Heart right ventricle (tissue), 16 donors: ENCODE measurements around the gene OR6B1. TPM values are rescaled to one million over a fixed set of nuclear protein-coding genes. Genes with fewer than 3 reads are reported as not detected.
"Not testable (repeated sequence)": the region's sequence is repeated elsewhere in the genome, so short reads cannot be mapped to it uniquely, and the experiment has no call there.

Experiments
- ATAC-seq, 8 donors: fragments of 200-7000 bp; cut with Tn5 transposase; one replicate each; pipeline ENCODE4 v1.9.1; 2020; ENCODE audit warnings: mild to moderate bottlenecking in 8 of 8, moderate library complexity in 8 of 8, moderate number of reproducible peaks in 1 of 8
- DNase-seq, 2 donors: peaks; one replicate each; pipeline ENCODE4 v3.0.0-alpha.2; 2020
- H3K27ac ChIP-seq, 10 donors: fragments of 200-600 bp; sonication (generic) in 2 of 10; one replicate each; pipeline versions ENCODE4 v1.5.0 to v1.8.0; 2020 to 2022; ENCODE audit warnings: mild to moderate bottlenecking in 3 of 10
- H3K27me3 ChIP-seq, 7 donors: fragments of 200-600 bp; one replicate each; pipeline ENCODE4 v1.8.0; 2021 to 2022; ENCODE audit warnings: mild to moderate bottlenecking in 2 of 7
- H3K36me3 ChIP-seq, 9 donors: fragments of 200-600 bp; sonication (generic) in 1 of 9; one replicate each; pipeline versions ENCODE4 v1.5.0 to v1.8.0; 2020 to 2022; ENCODE audit warnings: mild to moderate bottlenecking in 2 of 9
- H3K4me1 ChIP-seq, 9 donors: fragments of 200-600 bp; sonication (generic) in 1 of 9; one replicate each; pipeline versions ENCODE4 v1.5.0 to v1.8.0; 2020 to 2022; ENCODE audit warnings: mild to moderate bottlenecking in 4 of 9
- H3K4me3 ChIP-seq, 10 donors: fragments of 200-600 bp; sonication (generic) in 2 of 10; one replicate each; pipeline versions ENCODE4 v1.5.0 to v1.8.0; 2020 to 2022; ENCODE audit warnings: mild to moderate bottlenecking in 7 of 10, moderate library complexity in 2 of 10
- H3K9me3 ChIP-seq, 11 donors: fragments of 200-600 bp in 10 of 11; sonication (generic) in 2 of 11; one replicate each; pipeline versions ENCODE4 v1.5.0 to v1.8.0; 2013 to 2022; ENCODE audit warnings: mild to moderate bottlenecking in 2 of 11, control low read depth in 1 of 11, moderate library complexity in 1 of 11
- CTCF ChIP-seq, 9 donors: fragments of 200-600 bp; sonication (generic) in 2 of 9; IDR thresholded peaks; one replicate each; pipeline versions ENCODE4 v1.5.0 to v1.8.0; 2021 to 2022; ENCODE audit warnings: antibody characterized with exemption in 9 of 9, mild to moderate bottlenecking in 5 of 9, moderate library complexity in 1 of 9
- WGBS, 2 donors: extraction: QIAGEN DNeasy Blood & Tissue Kit; methylation state at CpG; one replicate each; pipeline ENCODE4 v1.1.7; 2013; ENCODE audit warnings: inconsistent platforms in 1 of 2; 5-methylcytosine and 5-hydroxymethylcytosine counted together
- intact Hi-C, 10 donors: fragments of 100-400 bp; cut with DNase I; formaldehyde crosslinking; loops; one replicate each; pipeline versions ENCODE4 v1.11.1 to v1.14.2; 2022
- polyA plus RNA-seq, 2 donors: library from polyadenylated mRNA; stranded (reverse); fragments of 200-250 nt; gene quantifications; one replicate each; pipeline ENCODE4 v1.2.3, GENCODE V29; 2013
- total RNA-seq, 10 donors: library from RNA; stranded (reverse); fragmentation: NEBNext Ultra II Directional in 3 of 10; extraction: Animal tissue kit (Norgen Biotek cat#: 25700) in 3 of 10; gene quantifications; one replicate each; pipeline versions ENCODE4 v1.2.1 to v1.2.4, GENCODE V29; 2021 to 2023
- donor health status: Arrhythmogenic right ventricular cardiomyopathy.
- donor health status: ischemic (EF 13 %, LVEDD 7.1; RV severe dilation, severe dysfunction).
- donor health status: healthy with polysubstance abuse.
- donor health status: DM: no; HTN: yes; CAD: no.
- donor health status: DM: no; HTN: no; CAD: no.
- donor health status: ischemic (EF 25% LVEDD 6.9; RV normal size, moderate dysfunction).
- donor health status: ischemic (EF 25% LVEDD 5.7; RV mildly dilated, moderate dysfunction).
- donor health status: healthy.
- donor health status: DM: yes; HTN: yes; CAD: no.
- donor health status: Ischemic cardiomyopathy.
- donor health status: ischemic (EF 35%, LVEDD 5.7; RV mildly dilated, moderate dysfunction).
- donor health status: nonischemic (EF 11% LVEDD 7.7; RV severe dilation, severe dysfunction).
- donor health status: DM: yes; HTN: yes; CAD: no.
- donor health status: PGD.
- donor health status: ischemic (EF 29% LVEDD 5.4; RV normal size, mild dysfunction).
- donor health status: nonischemic (EF 23%, LVEDD 6.1; RV moderate dilation, normal function).

The OR6B1 gene
- total and polyA plus RNA-seq, 12 donors, result not detected

DNA sequence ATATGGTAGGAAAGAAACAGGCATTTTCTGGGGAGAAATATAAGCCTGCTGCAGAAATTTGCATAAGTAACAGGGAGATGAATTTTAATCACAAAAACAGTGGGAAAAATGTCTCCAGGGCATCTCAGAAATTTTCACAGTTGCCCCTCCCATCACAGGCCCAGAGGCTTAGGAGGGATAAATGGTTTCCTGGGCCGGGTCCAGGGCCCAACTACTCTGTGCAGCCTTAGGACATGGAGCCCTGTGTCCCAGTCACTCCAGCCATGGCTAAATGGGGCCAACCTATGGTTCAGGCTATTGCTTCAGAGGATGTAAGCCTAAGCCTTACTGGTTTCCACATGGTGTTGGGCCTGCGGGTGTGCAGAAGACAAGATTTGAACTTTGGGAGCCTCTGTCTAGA, 9.2 kb downstream of the OR6B1 start:
- ATAC-seq (no peak), DNase-seq (no peak)
- Histone ChIP-seq H3K36me3 (no peaks in the 10 kb centered on the region), H3K4me3 (no peak overlapping the region), H3K27me3 (no peaks in the 10 kb centered on the region), H3K27ac (no peak overlapping the region), H3K4me1 (no peaks in the 10 kb centered on the region), H3K9me3 (peaks cover 0 to 18% (median 0%) of the 10 kb centered on the region in 11 donors)
- intact Hi-C loops, result loop anchor here in 1 of 10 donors (10.0 kb wide), 1 partner anchor 55 kb away; the partner anchor contains the start of gene OR2F1
- WGBS, 2 donors, result 80 to 85% methylated on average over 2 of the region's 2 CpGs
- no peak for TF ChIP-seq CTCF (IDR thresholded peaks at IDR 0.05)

- intact Hi-C loops, DNase-seq, H3K4me3 ChIP-seq: not testable (repeated sequence)
Observed at GRCh38 chr7:144010061-144010460, 9.9 kb downstream of the OR6B1 start.

DNA sequence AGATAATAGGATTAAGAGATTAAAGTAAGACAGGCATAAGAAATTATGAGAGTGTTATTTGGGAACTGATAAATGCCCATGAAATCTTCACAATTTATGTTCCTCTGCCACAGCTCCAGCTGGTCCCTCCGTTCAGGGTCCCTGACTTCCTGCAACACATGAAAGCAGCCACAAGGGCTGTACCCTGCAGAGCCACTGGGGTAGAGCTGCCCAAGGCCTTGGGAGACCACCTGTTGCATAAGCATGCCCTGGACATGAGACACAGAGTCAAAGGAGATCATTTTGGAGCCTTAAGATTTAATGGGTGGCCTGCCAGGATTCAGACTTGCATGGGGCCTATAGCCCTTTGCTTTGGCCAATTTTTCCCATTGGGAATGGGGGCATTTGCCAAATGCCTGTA, 10.7 kb downstream of the OR6B1 start:
- intact Hi-C loops, result not testable (repeated sequence)
- WGBS, 2 donors, result 77 to 80% methylated on average over 1 of the region's 1 CpG

More at GRCh38 chr7:144010061-144010460, 9.9 kb downstream of the OR6B1 start:
- H3K4me1 ChIP-seq, ATAC-seq, H3K27me3 ChIP-seq, H3K36me3 ChIP-seq, H3K27ac ChIP-seq: not testable (repeated sequence)
- H3K9me3 ChIP-seq, result peaks cover 0 to 18% (median 0%) of the 10 kb centered on the region in 11 donors

DNA sequence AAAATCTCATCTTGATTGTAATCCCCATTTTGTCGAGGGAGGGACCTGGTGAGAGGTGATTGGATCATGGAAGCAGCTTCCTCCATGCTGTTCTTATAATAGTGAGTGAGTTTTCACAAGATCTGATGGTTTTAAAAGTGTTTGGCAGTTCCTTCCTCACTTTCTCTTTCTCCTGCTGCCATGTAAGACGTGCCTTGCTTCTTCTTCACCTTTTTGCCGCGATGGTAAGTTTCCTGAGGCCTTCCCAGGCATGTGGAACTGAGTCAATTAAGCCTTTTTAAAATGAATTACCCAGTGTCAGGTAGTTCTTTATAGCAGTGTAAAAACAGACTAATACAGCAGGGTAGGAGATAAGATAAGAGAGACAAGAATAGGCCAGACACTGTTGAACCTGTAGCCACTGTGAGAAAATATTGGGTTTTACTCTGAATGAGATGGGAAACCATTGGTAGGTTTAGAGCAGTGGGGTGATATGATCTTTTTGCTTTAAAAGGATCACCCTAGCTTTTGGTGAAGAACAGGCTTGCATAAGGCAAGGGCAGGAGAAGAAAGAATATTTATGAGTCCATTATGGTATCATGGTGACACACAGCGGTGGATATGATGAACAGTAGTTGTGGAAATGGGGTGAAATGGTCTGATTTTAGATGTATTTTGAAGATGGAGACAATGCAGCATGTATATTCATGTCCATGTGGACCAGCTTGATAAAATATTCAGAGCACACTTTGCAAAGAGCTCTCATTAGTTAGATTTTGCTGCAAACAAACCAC, 11.5 kb downstream of the OR6B1 start:
- Histone ChIP-seq H3K27ac (no peak overlapping the region), H3K36me3 (no peaks in the 10 kb centered on the region), H3K9me3 (peaks cover 0 to 18% (median 0%) of the 10 kb centered on the region in 11 donors), H3K27me3 (no peaks in the 10 kb centered on the region), H3K4me1 (no peaks in the 10 kb centered on the region), H3K4me3 (no peak overlapping the region)
- intact Hi-C loops, result no loop called here
- WGBS, 2 donors, result 64 to 82% methylated on average over 5 of the region's 5 CpGs
- ATAC-seq, result no peak
- no peak for TF ChIP-seq CTCF (IDR thresholded peaks at IDR 0.05)
- no peak for DNase-seq

More for the DNA sequence above, 10.7 kb downstream of the OR6B1 start:
- not testable (repeated sequence) for H3K27me3 ChIP-seq, H3K4me1 ChIP-seq, H3K27ac ChIP-seq, H3K4me3 ChIP-seq, DNase-seq, H3K36me3 ChIP-seq, ATAC-seq
- peaks cover 0 to 18% (median 0%) of the 10 kb centered on the region in 11 donors for H3K9me3 ChIP-seq

- Histone ChIP-seq H3K27me3 (no peaks in the 10 kb centered on the region), H3K9me3 (peaks cover 0 to 6% (median 0%) of the 10 kb centered on the region in 11 donors), H3K36me3 (no peaks in the 10 kb centered on the region), H3K27ac (no peak overlapping the region), H3K4me1 (peaks cover 0 to 21% (median 4%) of the 10 kb centered on the region in 9 donors), H3K4me3 (no peak overlapping the region)
- TF ChIP-seq CTCF (IDR thresholded peaks at IDR 0.05), result no peak
- 58 to 91% methylated on average over 4 of the region's 4 CpGs for WGBS, 2 donors
- DNase-seq, result no peak
- intact Hi-C loops, result no loop called here
- no peak for ATAC-seq
Observed at GRCh38 chr7:144018065-144018464, 17.9 kb downstream of the OR6B1 start.
